22Rv1 (cell line): Measurements from ENCODE around the gene BICRA.

Experiments used
- CTCF ChIP-seq: fragments of 450-650 bp; IDR thresholded peaks from 2 replicates; pipeline ENCODE4 v1.5.1; 2017; ENCODE audit warnings: mild to moderate bottlenecking
- ZFX ChIP-seq: fragments of 450-650 bp; IDR thresholded peaks from 2 replicates; pipeline ENCODE4 v1.6.1; 2017; ENCODE audit warnings: antibody characterized with exemption, borderline replicate concordance

GRCh38 chr19:47644743-47645482 lies 36.0 kb downstream of the BICRA start:
- TF ChIP-seq ZFX, result no peak
- TF ChIP-seq CTCF, result no peak
